ENCODE data around the gene FGD1.

GRCh38 chrX:54494166-54494988 lies 1.7 kb downstream of the FGD1 start:
- TF ChIP-seq POLR2A (IDR thresholded peaks at IDR 0.05) (no peak), CTCF (IDR thresholded peaks at IDR 0.05) (no peak)
